HUES48 (cell line): ENCODE data around the gene CDCP1.
A peak's percentile ranks its signal among the peaks of the same experiment; 100 is the strongest.
"Not testable (repeated sequence)": the region's sequence is repeated elsewhere in the genome, so short reads cannot be mapped to it uniquely, and the experiment has no call there.

Experiments
- H3K27ac ChIP-seq: one replicate; pipeline ENCODE4 v1.7.0; 2013; ENCODE audit warnings: low read depth, low read length, inconsistent platforms
- H3K27me3 ChIP-seq: 2 replicates; pipeline ENCODE4 v1.6.1; 2013; ENCODE audit warnings: mild to moderate bottlenecking, low read length; ENCODE audit not compliant: control insufficient read depth, insufficient read depth
- H3K36me3 ChIP-seq: 2 replicates; pipeline ENCODE4 v1.6.1; 2013; ENCODE audit warnings: low read length; ENCODE audit not compliant: control insufficient read depth, insufficient read depth
- H3K4me1 ChIP-seq: 2 replicates; pipeline ENCODE4 v1.6.1; 2013; ENCODE audit warnings: mild to moderate bottlenecking, low read length; ENCODE audit not compliant: control insufficient read depth, insufficient read depth
- H3K4me3 ChIP-seq: 2 replicates; pipeline ENCODE4 v1.5.1; 2013; ENCODE audit warnings: mild to moderate bottlenecking, low read depth, low read length
- H3K9ac ChIP-seq: 2 replicates; pipeline ENCODE4 v1.6.1; 2013; ENCODE audit warnings: mild to moderate bottlenecking, low read depth, low read length, moderate library complexity
- H3K9me3 ChIP-seq: 2 replicates; pipeline ENCODE4 v1.6.1; 2013; ENCODE audit warnings: low read length; ENCODE audit not compliant: control insufficient read depth, insufficient read depth

CDCP1 gene

GRCh38 chr3:45064512-45065372 is 81.4 kb downstream of the CDCP1 start:
- Histone ChIP-seq H3K36me3 (no peaks in the 10 kb centered on the region), H3K4me1 (peaks cover 10% of the 10 kb centered on the region; the same call in 1 of the 2 replicates), H3K9me3 (no peaks in the 10 kb centered on the region), H3K27ac (no peak overlapping the region), H3K27me3 (peaks cover 10% of the 10 kb centered on the region; the same call in 1 of the 2 replicates), H3K4me3 (no peak overlapping the region), H3K9ac (no peak overlapping the region)

GRCh38 chr3:45062697-45063070 is 83.5 kb downstream of the CDCP1 start:
- Histone ChIP-seq H3K27me3 (peaks cover 28% of the 10 kb centered on the region), H3K4me3 (no peak overlapping the region), H3K9ac (no peak overlapping the region), H3K4me1 (peaks cover 10% of the 10 kb centered on the region; the same call in 1 of the 2 replicates), H3K9me3 (no peaks in the 10 kb centered on the region), H3K36me3 (no peaks in the 10 kb centered on the region), H3K27ac (no peak overlapping the region)

- no peak overlapping the region for H3K4me3 ChIP-seq
- H3K27me3 ChIP-seq: peaks cover 50% of the 10 kb centered on the region
- H3K9ac ChIP-seq: no peak overlapping the region
- no peaks in the 10 kb centered on the region for H3K36me3 ChIP-seq
- no peak overlapping the region for H3K27ac ChIP-seq
- H3K9me3 ChIP-seq: no peaks in the 10 kb centered on the region
- peaks cover 18% of the 10 kb centered on the region; the same call in 1 of the 2 replicates for H3K4me1 ChIP-seq
These were observed 85.8 kb downstream of the CDCP1 start for GRCh38 chr3:45060165-45060892.

- Histone ChIP-seq H3K9ac (no peak overlapping the region), H3K27me3 (peaks cover 61% of the 10 kb centered on the region), H3K9me3 (no peaks in the 10 kb centered on the region), H3K4me3 (no peak overlapping the region), H3K27ac (no peak overlapping the region), H3K36me3 (no peaks in the 10 kb centered on the region), H3K4me1 (peaks cover 22% of the 10 kb centered on the region)
These were observed 87.0 kb downstream of the CDCP1 start for GRCh38 chr3:45059132-45059531.

- Histone ChIP-seq H3K4me3 (no peak overlapping the region), H3K36me3 (no peaks in the 10 kb centered on the region), H3K27ac (no peak overlapping the region), H3K27me3 (peaks cover 61% of the 10 kb centered on the region), H3K9ac (no peak overlapping the region), H3K4me1 (peaks cover 22% of the 10 kb centered on the region), H3K9me3 (no peaks in the 10 kb centered on the region)
These were observed 88.6 kb downstream of the CDCP1 start for GRCh38 chr3:45057557-45057956.

- Histone ChIP-seq H3K27ac (peak overlapping the region; percentile 31), H3K4me1 (peaks cover 22% of the 10 kb centered on the region), H3K9me3 (no peaks in the 10 kb centered on the region), H3K36me3 (no peaks in the 10 kb centered on the region), H3K4me3 (no peak overlapping the region), H3K27me3 (peaks cover 61% of the 10 kb centered on the region), H3K9ac (no peak overlapping the region)
These were observed 89.4 kb downstream of the CDCP1 start for GRCh38 chr3:45056608-45057301.

GRCh38 chr3:45055411-45056143 is 90.6 kb downstream of the CDCP1 start:
- Histone ChIP-seq H3K9ac (no peak overlapping the region), H3K36me3 (no peaks in the 10 kb centered on the region), H3K27ac (no peak overlapping the region), H3K4me1 (peaks cover 17% of the 10 kb centered on the region), H3K27me3 (peaks cover 52% of the 10 kb centered on the region), H3K4me3 (no peak overlapping the region), H3K9me3 (no peaks in the 10 kb centered on the region)

- no peaks in the 10 kb centered on the region for H3K36me3 ChIP-seq
- H3K9me3 ChIP-seq: no peaks in the 10 kb centered on the region
- no peak overlapping the region for H3K4me3 ChIP-seq
- peaks cover 52% of the 10 kb centered on the region for H3K27me3 ChIP-seq
- H3K4me1 ChIP-seq: peaks cover 14% of the 10 kb centered on the region
- H3K9ac ChIP-seq: no peak overlapping the region
- H3K27ac ChIP-seq: no peak overlapping the region
These were observed 91.2 kb downstream of the CDCP1 start for GRCh38 chr3:45055032-45055410.

GRCh38 chr3:45054196-45054857 is 91.9 kb downstream of the CDCP1 start:
- no peaks in the 10 kb centered on the region for H3K9me3 ChIP-seq
- no peak overlapping the region for H3K9ac ChIP-seq
- peaks cover 12% of the 10 kb centered on the region for H3K4me1 ChIP-seq
- H3K27ac ChIP-seq: no peak overlapping the region
- H3K27me3 ChIP-seq: peaks cover 49% of the 10 kb centered on the region
- no peak overlapping the region for H3K4me3 ChIP-seq
- H3K36me3 ChIP-seq: no peaks in the 10 kb centered on the region

GRCh38 chr3:45053805-45054195 is 92.4 kb downstream of the CDCP1 start:
- peaks cover 44% of the 10 kb centered on the region for H3K27me3 ChIP-seq
- not testable (repeated sequence) for H3K27ac ChIP-seq, H3K4me3 ChIP-seq, H3K36me3 ChIP-seq, H3K9ac ChIP-seq, H3K9me3 ChIP-seq
- peaks cover 12% of the 10 kb centered on the region for H3K4me1 ChIP-seq
